ENCODE measurements around the gene SPACDR.
"Not testable (repeated sequence)": the region's sequence is repeated elsewhere in the genome, so short reads cannot be mapped to it uniquely, and the experiment has no call there.

The SPACDR gene

GRCh38 chr7:100464210-100464660 is at the start of gene SPACDR:
Gene SPACDR, minus strand, starts transcription at chr7:100464260. Its CDS starts 235 bp downstream, at chr7:100464025.
- no peak for FAIRE-seq

- FAIRE-seq = no peak
Observed at GRCh38 chr7:100513212-100513810, 49.3 kb upstream of the SPACDR start.

DNA sequence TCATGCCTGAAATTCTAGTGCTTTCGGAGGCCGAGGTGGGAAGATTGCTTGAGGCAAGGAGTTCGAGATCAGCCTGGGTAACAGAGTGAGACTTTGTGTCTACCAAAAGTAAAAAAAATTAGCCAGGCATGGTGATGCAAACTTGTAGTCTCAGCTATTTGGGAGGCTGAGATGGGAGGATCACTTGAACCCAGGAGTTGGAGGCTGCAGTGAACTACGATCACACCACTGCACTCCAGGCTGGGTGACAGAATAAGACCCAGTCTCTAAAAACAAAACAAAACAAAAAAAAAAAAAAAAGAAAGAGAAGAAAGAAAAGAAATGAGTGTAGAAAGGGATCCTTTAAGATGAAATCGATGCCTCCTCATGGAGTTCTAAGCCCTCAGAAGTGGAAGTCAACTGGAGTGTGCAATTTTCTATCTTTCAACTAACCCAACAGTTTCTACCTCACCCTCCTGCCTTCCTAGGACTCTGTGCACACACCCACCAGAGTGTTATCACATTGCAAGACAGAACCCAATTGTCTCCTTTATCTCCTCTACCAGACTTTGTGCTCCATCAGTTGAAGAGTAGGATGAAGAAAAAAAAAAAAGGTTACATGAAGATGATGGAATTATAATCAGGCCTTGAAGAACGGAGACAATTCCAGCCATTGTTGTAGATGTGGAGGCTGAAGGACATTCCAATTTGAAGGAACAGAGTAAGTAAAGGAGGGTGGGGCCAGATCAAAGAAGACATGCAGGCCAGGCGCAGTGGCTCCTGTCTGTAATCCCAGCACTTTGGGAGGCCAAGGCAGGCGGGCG is 46.6 kb upstream of the SPACDR start:
- no peak for FAIRE-seq

- FAIRE-seq = no peak
Observed at GRCh38 chr7:100509231-100509630, 45.2 kb upstream of the SPACDR start.

GRCh38 chr7:100506356-100506923 is 42.4 kb upstream of the SPACDR start:
- FAIRE-seq = no peak

DNA sequence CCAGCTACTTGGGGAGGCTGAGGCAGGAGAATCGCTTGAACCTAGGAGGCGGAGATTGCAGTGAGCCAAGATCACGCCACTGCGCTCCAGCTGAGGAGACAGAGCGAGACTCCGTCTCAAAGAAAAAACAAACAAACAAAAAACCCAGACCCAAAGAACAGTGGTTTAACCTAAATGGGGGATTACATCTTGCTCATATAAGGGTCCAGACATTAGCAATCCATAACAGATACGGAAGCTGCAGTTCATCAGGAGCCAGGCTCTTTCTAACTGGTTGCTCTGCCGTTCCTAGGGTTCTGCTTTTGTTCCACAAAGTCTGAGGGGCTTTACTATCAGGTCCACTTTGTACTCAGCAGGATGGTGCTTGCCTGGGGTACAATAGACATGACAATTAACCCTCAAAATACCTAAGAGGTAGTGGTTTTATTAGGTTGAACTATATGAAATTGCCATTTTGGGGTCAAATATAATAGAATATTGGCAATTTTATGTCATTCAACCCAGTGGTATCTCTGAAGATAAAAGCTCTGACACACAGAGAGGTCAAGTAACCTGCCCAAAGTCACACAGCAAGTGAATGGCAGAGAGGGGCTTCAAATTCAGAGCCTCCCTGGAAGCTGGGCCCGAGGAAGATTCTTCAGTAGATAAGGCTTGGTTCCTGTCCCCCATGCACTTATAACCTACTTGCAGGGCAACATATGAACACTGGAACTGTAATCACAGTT is 41.0 kb upstream of the SPACDR start:
- no peak for FAIRE-seq

DNA sequence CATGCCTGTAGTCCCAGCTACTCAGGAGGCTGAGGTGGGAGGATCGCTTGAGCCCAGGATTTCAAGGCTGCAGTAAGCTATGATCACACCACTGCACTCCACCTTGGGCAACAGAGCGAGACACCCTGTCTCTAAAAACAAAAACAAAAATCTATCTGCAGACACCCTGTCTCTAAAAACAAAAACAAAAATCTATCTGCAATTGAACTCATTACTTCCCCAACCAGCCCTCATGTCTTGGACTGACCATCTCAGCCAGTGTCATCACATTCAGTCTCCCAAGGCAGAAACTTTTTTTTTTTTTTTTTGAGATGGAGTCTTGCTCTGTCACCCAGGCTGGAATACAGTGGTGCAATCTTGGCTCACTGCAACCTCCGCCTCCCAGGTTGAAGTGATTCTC is 40.0 kb upstream of the SPACDR start:
- not testable (repeated sequence) for FAIRE-seq

GRCh38 chr7:100500743-100501142 is 36.7 kb upstream of the SPACDR start:
- FAIRE-seq = not testable (repeated sequence)

- FAIRE-seq = no peak
Observed at GRCh38 chr7:100496509-100496908, 32.4 kb upstream of the SPACDR start.

DNA sequence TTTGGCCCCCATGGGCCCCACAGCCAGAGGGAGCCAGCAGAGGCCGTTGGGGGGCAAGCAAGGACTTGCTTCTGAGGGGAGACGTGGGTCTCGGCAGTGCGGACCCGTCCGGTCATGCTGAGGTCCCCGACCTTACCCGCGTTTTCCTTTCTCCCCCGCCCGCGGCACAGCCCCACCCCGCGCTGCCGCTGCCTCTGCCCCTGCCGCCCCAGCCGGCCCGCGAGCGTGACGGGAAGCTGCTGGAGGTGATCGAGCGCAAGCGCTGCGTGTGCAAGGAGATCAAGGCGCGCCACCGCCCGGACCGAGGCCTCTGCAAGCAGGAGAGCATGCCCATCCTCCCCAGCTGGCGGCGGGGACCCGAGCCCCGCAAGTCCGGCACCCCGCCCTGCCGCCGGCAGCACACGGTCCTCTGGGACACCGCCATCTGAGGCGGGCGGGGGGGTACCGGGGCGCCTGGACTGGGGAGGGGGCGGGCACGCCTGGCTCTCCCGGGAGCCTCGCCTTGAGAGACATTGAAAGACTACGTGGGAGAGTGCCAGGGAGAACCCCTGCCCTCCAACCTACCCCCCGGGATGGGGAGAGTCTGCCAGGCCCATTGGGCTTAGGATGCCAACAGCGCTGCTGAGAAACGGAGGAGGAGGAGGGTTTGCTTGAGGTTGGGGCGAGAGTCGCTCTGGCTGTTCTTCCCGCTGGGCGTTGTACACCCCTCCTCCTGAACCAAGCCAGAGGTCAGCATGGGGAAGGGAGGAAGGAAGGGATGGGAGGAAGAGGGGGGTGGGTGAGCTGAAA is 29.6 kb upstream of the SPACDR start:
- FAIRE-seq = no peak

DNA sequence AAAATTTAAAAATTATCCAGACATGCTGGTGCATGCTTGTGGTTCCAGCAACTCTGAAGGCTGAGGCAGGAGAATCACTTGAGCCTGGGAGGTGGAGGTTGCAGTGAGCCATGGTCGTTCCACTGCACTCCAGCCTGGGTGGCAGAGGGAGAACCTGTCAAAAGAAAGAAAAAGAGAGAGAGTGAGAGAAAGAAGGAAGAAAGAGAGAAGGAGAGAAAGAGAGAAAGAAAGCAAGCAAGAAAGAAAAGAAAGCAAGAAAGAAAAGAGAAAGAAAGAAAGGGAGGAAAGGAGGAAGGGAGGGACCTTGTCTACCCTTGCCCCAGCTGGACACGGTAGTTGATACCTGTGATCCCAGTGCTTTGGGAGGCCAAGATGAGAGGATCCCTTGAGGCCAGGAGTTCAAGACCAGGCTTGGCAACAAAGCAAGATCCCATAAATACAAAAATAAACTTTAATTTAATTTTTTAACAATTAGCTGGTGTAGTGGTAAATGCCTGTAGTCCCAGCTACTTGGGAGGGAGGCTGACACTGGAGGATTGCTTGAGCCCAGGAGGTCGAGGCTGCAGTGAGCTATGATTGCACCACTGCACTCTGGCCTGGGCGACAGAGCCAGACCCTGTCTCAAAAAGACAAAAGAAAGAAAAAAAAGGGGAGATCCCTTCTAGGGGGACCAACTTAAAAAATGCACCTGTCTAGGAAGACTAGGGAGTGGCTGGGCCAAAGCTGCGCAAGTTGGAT is 28.8 kb upstream of the SPACDR start:
- FAIRE-seq = no peak

DNA sequence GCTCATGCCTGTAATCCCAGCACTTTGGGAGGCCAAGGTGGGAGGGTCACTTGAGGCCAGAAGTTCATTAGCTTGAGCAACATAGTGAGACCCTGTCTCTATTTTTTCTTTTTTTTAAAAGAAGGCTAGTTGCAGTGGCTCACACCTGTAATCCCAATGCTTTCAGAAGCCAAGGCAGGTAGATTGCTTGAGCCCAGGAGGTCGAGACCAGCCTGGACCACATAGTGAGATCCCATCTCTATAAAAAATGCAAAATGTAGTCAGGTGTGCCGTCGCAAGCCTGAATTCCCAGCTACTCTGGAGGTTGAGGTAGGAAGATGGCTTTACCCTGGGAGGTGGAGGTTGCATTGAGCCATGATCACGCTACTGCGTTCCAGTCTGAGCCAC is 27.1 kb upstream of the SPACDR start:
- FAIRE-seq = no peak

DNA sequence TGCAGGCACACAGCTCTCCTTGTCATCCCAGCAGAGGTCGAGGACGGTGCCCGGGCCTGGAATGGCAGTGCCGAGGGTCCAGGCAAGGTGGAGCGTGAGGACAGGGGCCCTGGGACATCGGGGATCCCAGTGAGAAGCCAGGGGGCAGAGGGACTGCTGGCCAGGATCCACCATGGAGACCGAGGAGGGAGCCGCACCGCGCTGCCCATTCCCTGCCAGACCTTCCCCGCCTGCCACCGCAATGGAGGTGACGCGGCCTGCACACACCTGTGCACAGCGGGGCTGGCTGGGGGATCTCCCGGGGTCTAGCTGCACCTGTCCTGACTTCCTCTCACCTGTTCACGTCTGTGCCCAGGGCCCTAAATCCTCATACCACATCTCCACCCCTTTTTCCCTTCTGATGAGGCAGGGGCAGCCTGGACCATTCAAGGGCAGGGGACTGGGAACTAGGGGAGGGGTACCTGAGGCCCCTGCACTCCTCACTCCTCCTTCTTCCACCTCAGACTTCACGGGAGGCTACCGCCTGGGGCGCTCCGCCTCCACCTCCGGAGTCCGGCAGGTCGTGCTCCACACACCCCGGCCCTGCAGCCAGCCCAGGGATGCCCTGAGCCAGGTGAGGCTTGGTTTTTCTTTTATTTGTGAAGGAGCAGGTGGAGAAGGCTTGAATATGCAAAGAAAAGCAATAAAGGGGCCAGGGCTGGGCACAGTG is 26.6 kb upstream of the SPACDR start:
- FAIRE-seq = no peak

DNA sequence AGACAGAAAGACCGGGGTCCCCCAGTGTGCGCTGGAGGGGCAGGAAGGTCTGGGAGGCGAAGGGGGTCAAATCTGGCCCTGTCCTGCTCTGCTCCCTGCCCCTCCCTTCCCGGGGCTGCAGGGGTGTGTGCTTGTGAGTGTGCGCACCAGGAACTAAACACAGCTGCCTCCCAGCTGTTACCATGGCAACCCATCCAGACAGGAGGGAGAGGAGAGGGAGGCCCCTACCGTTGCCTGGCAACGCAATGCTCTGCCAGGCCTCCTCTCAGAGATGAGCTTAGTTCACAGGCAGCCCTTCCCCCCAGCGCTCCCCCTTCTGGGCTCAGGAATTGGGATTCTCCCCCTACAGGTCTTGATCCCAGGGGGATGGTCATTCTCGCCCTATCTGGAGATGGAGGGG is 25.8 kb upstream of the SPACDR start:
- FAIRE-seq = no peak

GRCh38 chr7:100489121-100489520 is 25.1 kb upstream of the SPACDR start:
- no peak for FAIRE-seq

- no peak for FAIRE-seq
Observed at GRCh38 chr7:100488333-100489095, 24.5 kb upstream of the SPACDR start.

- no peak for FAIRE-seq
Observed at GRCh38 chr7:100486753-100487446, 22.8 kb upstream of the SPACDR start.

- FAIRE-seq = no peak
Observed at GRCh38 chr7:100486111-100486636, 22.1 kb upstream of the SPACDR start.

GRCh38 chr7:100485471-100485876 is 21.4 kb upstream of the SPACDR start:
- no peak for FAIRE-seq

- FAIRE-seq = no peak
Observed at GRCh38 chr7:100484673-100485045, 20.6 kb upstream of the SPACDR start.
